B cell (primary cell): ENCODE data around the gene TRIM17. TPM values are rescaled to one million over a fixed set of nuclear protein-coding genes. Genes with fewer than 3 reads are reported as not detected.

Experiments used
- ATAC-seq: fragments of 200-7000 bp; cut with Tn5 transposase; one replicate; pipeline ENCODE4 v1.10.0; 2021; ENCODE audit warnings: low read depth, mild to moderate bottlenecking, moderate number of reproducible peaks, moderate library complexity
- CTCF ChIA-PET: fragments of 350-600 bp; sonication (Branson Sonifier 250); formaldehyde crosslinking; loops from one replicate; lab custom pipeline; 2021; ENCODE audit warnings: antibody characterized with exemption, inconsistent platforms; lab: Charles Lee
- POLR2A ChIA-PET: fragments of 350-600 bp; sonication (Branson Sonifier 250); formaldehyde crosslinking; loops from one replicate; lab custom pipeline; 2021; ENCODE audit warnings: antibody characterized with exemption; lab: Charles Lee
- DNase-seq: peaks from one replicate; pipeline ENCODE4 v3.0.0; 2013
- H2AFZ ChIP-seq: 2 replicates; pipeline ENCODE4 v1.6.1; 2012; ENCODE audit warnings: mild to moderate bottlenecking, low read depth, low read length; ENCODE audit not compliant: insufficient read depth, poor library complexity, severe bottlenecking
- H3K27ac ChIP-seq, 2 donors: 1 replicate in 1 of 2; 2 replicates in 1 of 2; pipeline ENCODE4 v1.5.1; 2012 to 2013; ENCODE audit warnings: low read length in 2 of 2, mild to moderate bottlenecking in 2 of 2, moderate library complexity in 1 of 2
- H3K27me3 ChIP-seq, 4 experiments: fragments of 200-600 bp in 1 of 4; sonication (generic) in 1 of 4; replicated peaks in 1 of 4; 1 replicate in 2 of 4; 2 replicates in 2 of 4; pipeline versions ENCODE4 v1.6.1 to v1.7.0; 2013 to 2016; ENCODE audit warnings: low read length in 3 of 4, mild to moderate bottlenecking in 2 of 4, mixed read lengths in 1 of 4, moderate library complexity in 1 of 4; ENCODE audit not compliant: insufficient read depth in 4 of 4, control insufficient read depth in 3 of 4; ENCODE audit errors: control extremely low read depth in 1 of 4
- H3K36me3 ChIP-seq, 2 experiments: replicated peaks in 1 of 2; 1 replicate in 1 of 2; 2 replicates in 1 of 2; pipeline versions ENCODE4 v1.6.1 to v1.7.1; 2013; ENCODE audit warnings: low read length in 1 of 2; ENCODE audit not compliant: insufficient read depth in 2 of 2, control insufficient read depth in 1 of 2; ENCODE audit errors: control extremely low read depth in 1 of 2, extremely low read depth in 1 of 2
- H3K4me1 ChIP-seq, 2 donors: fragments of 200-600 bp in 1 of 2; sonication (generic) in 1 of 2; 1 replicate in 1 of 2; 2 replicates in 1 of 2; pipeline versions ENCODE4 v1.5.1 to v1.6.1; 2013 to 2017; ENCODE audit warnings: low read length in 2 of 2; ENCODE audit not compliant: control insufficient read depth in 2 of 2, insufficient read depth in 2 of 2
- H3K4me2 ChIP-seq: replicated peaks from 2 replicates; pipeline ENCODE3; 2012; ENCODE audit warnings: mild to moderate bottlenecking, low read depth, low read length; ENCODE audit not compliant: poor library complexity, severe bottlenecking
- H3K4me3 ChIP-seq, 5 experiments: fragments of 200-600 bp in 1 of 5; sonication (generic) in 1 of 5; 1 replicate in 3 of 5; 2 replicates in 2 of 5; pipeline versions ENCODE4 v1.5.1 to v1.7.0; 2011 to 2016; ENCODE audit warnings: low read length in 4 of 5, mild to moderate bottlenecking in 4 of 5, low read depth in 2 of 5, control low read depth in 1 of 5, moderate library complexity in 1 of 5; ENCODE audit not compliant: insufficient read depth in 1 of 5; ENCODE audit errors: control extremely low read depth in 1 of 5, extremely low read depth in 1 of 5
- H3K79me2 ChIP-seq: fragments of 200-600 bp; sonication (generic); one replicate; pipeline ENCODE4 v1.6.0; 2016; ENCODE audit warnings: low read length; ENCODE audit not compliant: control insufficient read depth, insufficient read depth
- H3K9ac ChIP-seq: fragments of 200-600 bp; sonication (generic); 2 replicates; pipeline ENCODE4 v1.6.1; 2017; ENCODE audit warnings: mild to moderate bottlenecking, low read length, moderate library complexity
- H3K9me3 ChIP-seq, 3 donors: one replicate each; pipeline versions ENCODE4 v1.6.1 to v1.7.1; 2013; ENCODE audit warnings: low read length in 2 of 3; ENCODE audit not compliant: control insufficient read depth in 2 of 3, insufficient read depth in 1 of 3; ENCODE audit errors: control extremely low read depth in 1 of 3
- H4K20me1 ChIP-seq: 2 replicates; pipeline ENCODE4 v1.6.0; 2012; ENCODE audit warnings: mild to moderate bottlenecking, low read length; ENCODE audit not compliant: insufficient read depth, control insufficient read depth, poor library complexity, severe bottlenecking
- H3K27ac Mint-ChIP-seq: one replicate; pipeline ENCODE4 v1.8.0; 2021; ENCODE audit warnings: mixed read lengths
- H3K27me3 Mint-ChIP-seq: one replicate; pipeline ENCODE4 v1.8.0; 2021; ENCODE audit warnings: mixed read lengths
- H3K4me1 Mint-ChIP-seq: one replicate; pipeline ENCODE4 v1.8.0; 2021; ENCODE audit warnings: mixed read lengths
- H3K4me3 Mint-ChIP-seq: one replicate; pipeline ENCODE4 v1.8.0; 2021; ENCODE audit warnings: mixed read lengths
- H3K9me3 Mint-ChIP-seq: one replicate; pipeline ENCODE4 v1.8.0; 2022; ENCODE audit warnings: mixed read lengths; ENCODE audit not compliant: insufficient read depth
- EZH2 ChIP-seq: IDR thresholded peaks from 2 replicates; pipeline ENCODE4 v1.6.1; 2012; ENCODE audit warnings: borderline replicate concordance, low read depth, mild to moderate bottlenecking, moderate library complexity, low read length; ENCODE audit not compliant: insufficient read depth, poor library complexity, severe bottlenecking
- WGBS: methylation state at CpG from one replicate; pipeline ENCODE4 v1.1.5; 2013; ENCODE audit warnings: missing lambda C conversion rate; ENCODE audit not compliant: insufficient coverage; 5-methylcytosine and 5-hydroxymethylcytosine counted together
- intact Hi-C: fragments of 100-400 bp; cut with micrococcal nuclease; formaldehyde crosslinking; loops from one replicate; pipeline ENCODE4 v1.10.0; 2022
- polyA plus RNA-seq: library from polyadenylated mRNA; depleted of rRNA; stranded (reverse); fragments of >200 nt; gene quantifications from 2 replicates; pipeline ENCODE4 v1.2.3, GENCODE V29; 2012
- total RNA-seq, 2 donors: library from RNA; stranded (reverse); fragments of 120-200 nt in 1 of 2; gene quantifications; 1 replicate in 1 of 2; 2 replicates in 1 of 2; pipeline versions ENCODE4 v1.2.3 to v1.2.4, GENCODE V29; 2013 to 2022
- TF ChIP-seq, protein P1 (sequence below): fragments of 200-600 bp; IDR thresholded peaks from one replicate; pipeline ENCODE4 v1.8.0; 2022; ENCODE audit warnings: antibody characterized with exemption, mild to moderate bottlenecking

Gene TRIM17
- total and polyA plus RNA-seq, 2 donors (not counting 1 experiment from before 2014, with no cell fraction given): not detected

DNA sequence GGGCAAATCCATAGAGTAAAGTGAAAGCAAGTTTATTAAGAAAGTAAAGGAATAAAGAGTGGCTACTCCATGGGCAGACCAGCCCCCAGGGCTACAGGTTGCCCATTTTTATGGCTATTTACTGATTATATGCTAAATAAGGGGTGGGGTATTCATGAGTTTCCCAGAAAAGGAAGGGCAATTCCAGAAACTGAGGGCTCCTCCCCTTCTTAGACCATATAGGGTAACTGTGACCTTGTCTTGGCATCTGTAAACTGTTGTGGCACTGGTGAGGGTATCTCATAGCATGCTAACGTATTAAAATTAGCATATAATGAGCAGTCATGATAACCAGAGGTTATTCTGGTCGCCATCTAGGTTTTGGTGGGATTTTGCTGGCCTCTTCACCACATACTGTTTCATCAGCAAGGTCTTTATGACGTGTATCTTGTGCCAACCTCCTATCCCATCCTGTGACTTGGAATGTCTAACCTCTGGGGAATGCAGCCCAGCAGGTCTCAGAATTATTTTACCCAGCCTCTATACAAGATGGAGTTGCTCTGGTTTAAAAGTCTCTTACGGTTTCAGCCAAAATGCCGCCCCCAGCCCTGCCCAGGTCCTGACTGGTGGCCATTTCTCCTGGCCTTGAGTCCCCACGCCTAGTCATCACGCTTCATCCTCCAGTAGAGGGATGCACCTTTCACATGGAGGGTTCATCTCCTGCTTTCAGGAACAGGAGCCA lies 982 bp upstream of the TRIM17 start:
- no peak overlapping the region for H2AFZ ChIP-seq
- no peak overlapping the region for H3K9ac ChIP-seq
- ChIA-PET CTCF (no interaction called here), POLR2A (no interaction called here)
- H3K4me2 ChIP-seq: peak overlapping the region; percentile 74
- intact Hi-C loops: no loop called here
- no peak overlapping the region for H3K27ac Mint-ChIP-seq
- peaks cover 17 to 20% of the 10 kb centered on the region in 2 donors for H3K4me1 ChIP-seq
- H3K27ac ChIP-seq: no peak overlapping the region
- no peak overlapping the region for H3K4me3 ChIP-seq
- WGBS: 100% methylated on average over 4 of the region's 7 CpGs
- H3K36me3 ChIP-seq: no peaks in the 10 kb centered on the region
- no peaks in the 10 kb centered on the region for H4K20me1 ChIP-seq
- peaks cover 0 to 14% (median 0%) of the 10 kb centered on the region in 3 donors for H3K9me3 ChIP-seq
- H3K27me3 Mint-ChIP-seq: peaks cover 63% of the 10 kb centered on the region
- ATAC-seq (no peak), DNase-seq (no peak)
- H3K27me3 ChIP-seq: peaks cover 0 to 45% (median 25%) of the 10 kb centered on the region in 4 experiments
- no peak overlapping the region for H3K4me3 Mint-ChIP-seq
- H3K4me1 Mint-ChIP-seq: peaks cover 16% of the 10 kb centered on the region
- no peaks in the 10 kb centered on the region for H3K79me2 ChIP-seq
- no peaks in the 10 kb centered on the region for H3K9me3 Mint-ChIP-seq
- no peak for TF ChIP-seq EZH2
- TF ChIP-seq, protein P1, sequence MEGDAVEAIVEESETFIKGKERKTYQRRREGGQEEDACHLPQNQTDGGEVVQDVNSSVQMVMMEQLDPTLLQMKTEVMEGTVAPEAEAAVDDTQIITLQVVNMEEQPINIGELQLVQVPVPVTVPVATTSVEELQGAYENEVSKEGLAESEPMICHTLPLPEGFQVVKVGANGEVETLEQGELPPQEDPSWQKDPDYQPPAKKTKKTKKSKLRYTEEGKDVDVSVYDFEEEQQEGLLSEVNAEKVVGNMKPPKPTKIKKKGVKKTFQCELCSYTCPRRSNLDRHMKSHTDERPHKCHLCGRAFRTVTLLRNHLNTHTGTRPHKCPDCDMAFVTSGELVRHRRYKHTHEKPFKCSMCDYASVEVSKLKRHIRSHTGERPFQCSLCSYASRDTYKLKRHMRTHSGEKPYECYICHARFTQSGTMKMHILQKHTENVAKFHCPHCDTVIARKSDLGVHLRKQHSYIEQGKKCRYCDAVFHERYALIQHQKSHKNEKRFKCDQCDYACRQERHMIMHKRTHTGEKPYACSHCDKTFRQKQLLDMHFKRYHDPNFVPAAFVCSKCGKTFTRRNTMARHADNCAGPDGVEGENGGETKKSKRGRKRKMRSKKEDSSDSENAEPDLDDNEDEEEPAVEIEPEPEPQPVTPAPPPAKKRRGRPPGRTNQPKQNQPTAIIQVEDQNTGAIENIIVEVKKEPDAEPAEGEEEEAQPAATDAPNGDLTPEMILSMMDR: no peak

DNA sequence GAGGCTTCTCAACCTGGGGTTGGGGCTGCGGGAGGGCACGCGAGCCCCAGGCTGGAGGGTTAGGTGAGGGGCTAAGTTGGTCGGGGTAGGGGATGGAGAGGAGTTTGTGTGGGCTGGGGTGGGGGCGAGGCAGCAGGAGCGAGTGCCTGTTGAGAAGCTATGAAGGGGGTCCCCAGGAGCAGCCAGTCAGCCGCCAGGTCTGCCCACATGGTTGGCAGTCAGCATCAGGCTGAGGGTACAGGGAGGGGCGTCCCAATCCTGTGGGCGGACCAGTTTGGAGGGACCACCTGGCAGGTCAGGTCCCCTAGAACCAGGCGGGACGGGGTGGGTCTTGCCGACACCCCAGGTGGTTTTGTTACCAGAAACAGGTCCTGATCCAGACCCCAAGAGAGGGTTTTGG lies 400 bp upstream of the TRIM17 start:
- no peaks in the 10 kb centered on the region for H3K9me3 Mint-ChIP-seq
- Histone ChIP-seq H3K4me1 (peaks cover 17 to 20% of the 10 kb centered on the region in 2 donors), H3K9me3 (peaks cover 0 to 14% (median 0%) of the 10 kb centered on the region in 3 donors), H3K79me2 (no peaks in the 10 kb centered on the region), H3K27me3 (peaks cover 0 to 42% (median 25%) of the 10 kb centered on the region in 4 experiments), H2AFZ (no peak overlapping the region), H3K27ac (no peak overlapping the region), H3K4me2 (peak overlapping the region; percentile 74), H3K36me3 (no peaks in the 10 kb centered on the region), H3K4me3 (no peak overlapping the region), H4K20me1 (no peaks in the 10 kb centered on the region), H3K9ac (no peak overlapping the region)
- POLR2A ChIA-PET: no interaction called here
- ATAC-seq (no peak), DNase-seq (no peak)
- peaks cover 57% of the 10 kb centered on the region for H3K27me3 Mint-ChIP-seq
- intact Hi-C loops: no loop called here
- CTCF ChIA-PET: no interaction called here
- TF ChIP-seq EZH2: no peak
- TF ChIP-seq, protein P1: no peak
- H3K27ac Mint-ChIP-seq: no peak overlapping the region
- H3K4me3 Mint-ChIP-seq: no peak overlapping the region
- H3K4me1 Mint-ChIP-seq: peaks cover 16% of the 10 kb centered on the region
- 29% methylated on average over 12 of the region's 12 CpGs for WGBS
